ENCODE measurements around the gene TIPIN. TPM values are rescaled to one million over a fixed set of nuclear protein-coding genes. Genes with fewer than 3 reads are reported as not detected.

TIPIN gene
- polyA plus RNA-seq, 3 donors = 1.4 to 4.0 (median 3.7) TPM

DNA sequence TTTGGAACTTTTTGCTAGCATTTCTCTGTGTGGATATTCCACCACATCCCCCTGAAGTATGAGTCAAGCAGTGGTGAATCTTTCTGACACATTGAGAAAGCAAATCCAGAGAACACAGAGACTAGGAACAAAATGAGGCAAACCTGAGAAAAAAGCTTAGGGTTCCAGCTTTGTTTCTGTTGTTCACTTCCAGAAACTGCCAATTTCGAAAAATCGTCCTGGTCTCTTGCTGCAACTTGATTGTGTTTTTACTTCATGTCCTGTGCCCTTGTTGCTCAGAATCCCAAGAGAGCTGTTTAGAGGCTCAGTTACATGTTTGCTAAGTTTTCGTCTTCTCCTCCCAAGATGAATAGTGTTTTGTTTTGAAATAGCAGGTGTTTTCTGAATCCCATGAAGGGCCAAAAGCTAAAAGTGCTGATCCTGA lies 43.9 kb upstream of the TIPIN start:
- intact Hi-C loops (cut with micrococcal nuclease) = no loop called here
- Histone ChIP-seq H3K9me3 (replicated peaks in 1 of 2; ENCODE audit: control insufficient read depth in 1 of 2, insufficient read depth in 1 of 2, low read length in 2 of 2) (no peaks in the 10 kb centered on the region), H3K79me2 (ENCODE audit: insufficient read depth, low read length) (peaks cover 100% of the 10 kb centered on the region), H3K27ac (ENCODE audit: low read depth in 1 of 2, low read length in 2 of 2) (no peak overlapping the region), H3K4me1 (ENCODE audit: control insufficient read depth in 1 of 2, insufficient read depth in 2 of 2, low read length in 2 of 2) (peaks cover 17 to 37% of the 10 kb centered on the region in 2 donors), H3K9ac (ENCODE audit: insufficient read depth, low read length, poor library complexity, severe bottlenecking) (no peak overlapping the region), H3K27me3 (ENCODE audit: control insufficient read depth in 2 of 2, insufficient read depth in 2 of 2, low read length in 2 of 2) (no peaks in the 10 kb centered on the region), H3K36me3 (replicated peaks in 1 of 2; ENCODE audit: control insufficient read depth in 1 of 2, insufficient read depth in 2 of 2, low read length in 2 of 2) (peaks cover 9 to 31% of the 10 kb centered on the region in 2 donors), H3K4me3 (replicated peaks in 1 of 3; ENCODE audit: low read depth in 2 of 3, low read length in 3 of 3) (no peak overlapping the region), H2AFZ (ENCODE audit: insufficient read depth, low read depth, low read length, poor library complexity, severe bottlenecking) (no peak overlapping the region), H4K20me1 (ENCODE audit: insufficient read depth, low read length) (peaks cover 95% of the 10 kb centered on the region), H3K4me2 (replicated peaks; ENCODE audit: extremely low read depth, low read length, poor library complexity, severe bottlenecking) (no peak overlapping the region)
- Mint-ChIP-seq H3K4me1 (peaks cover 59% of the 10 kb centered on the region), H3K27ac (peak overlapping the region in 1 of 7 donors; percentile 45), H3K9me3 (no peaks in the 10 kb centered on the region), H3K36me3 (peaks cover 44 to 53% of the 10 kb centered on the region in 2 donors), H3K27me3 (ENCODE audit: low read depth in 3 of 3) (no peaks in the 10 kb centered on the region), H3K4me3 (no peak overlapping the region)
- no peak for DNase-seq
- TF ChIP-seq, protein P1, sequence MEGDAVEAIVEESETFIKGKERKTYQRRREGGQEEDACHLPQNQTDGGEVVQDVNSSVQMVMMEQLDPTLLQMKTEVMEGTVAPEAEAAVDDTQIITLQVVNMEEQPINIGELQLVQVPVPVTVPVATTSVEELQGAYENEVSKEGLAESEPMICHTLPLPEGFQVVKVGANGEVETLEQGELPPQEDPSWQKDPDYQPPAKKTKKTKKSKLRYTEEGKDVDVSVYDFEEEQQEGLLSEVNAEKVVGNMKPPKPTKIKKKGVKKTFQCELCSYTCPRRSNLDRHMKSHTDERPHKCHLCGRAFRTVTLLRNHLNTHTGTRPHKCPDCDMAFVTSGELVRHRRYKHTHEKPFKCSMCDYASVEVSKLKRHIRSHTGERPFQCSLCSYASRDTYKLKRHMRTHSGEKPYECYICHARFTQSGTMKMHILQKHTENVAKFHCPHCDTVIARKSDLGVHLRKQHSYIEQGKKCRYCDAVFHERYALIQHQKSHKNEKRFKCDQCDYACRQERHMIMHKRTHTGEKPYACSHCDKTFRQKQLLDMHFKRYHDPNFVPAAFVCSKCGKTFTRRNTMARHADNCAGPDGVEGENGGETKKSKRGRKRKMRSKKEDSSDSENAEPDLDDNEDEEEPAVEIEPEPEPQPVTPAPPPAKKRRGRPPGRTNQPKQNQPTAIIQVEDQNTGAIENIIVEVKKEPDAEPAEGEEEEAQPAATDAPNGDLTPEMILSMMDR (IDR thresholded peaks at IDR 0.05) = no peak
- 59% methylated on average over 2 of the region's 3 CpGs for WGBS (ENCODE audit: insufficient coverage)

DNA sequence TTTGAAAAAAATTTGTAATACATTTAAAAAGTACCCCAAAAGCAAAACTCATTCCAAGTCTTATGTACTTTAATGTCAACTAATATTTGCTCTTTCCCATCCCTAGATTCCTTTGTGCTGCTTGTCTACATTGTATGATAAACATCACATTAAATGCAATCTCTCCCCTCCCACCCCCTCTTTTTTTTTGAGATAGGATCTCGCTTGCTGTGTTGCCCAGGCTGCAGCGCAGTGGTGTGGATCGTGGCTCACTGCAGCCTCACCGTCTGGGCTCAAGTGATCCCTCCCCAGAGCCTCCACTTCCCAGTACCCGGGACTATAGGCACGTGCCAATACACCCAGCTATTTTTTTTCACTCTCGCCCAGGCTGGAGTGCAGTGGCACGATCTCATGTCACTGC lies 42.8 kb upstream of the TIPIN start:
- intact Hi-C loops (cut with micrococcal nuclease) = no loop called here
- DNase-seq = no peak
- H3K4me1 Mint-ChIP-seq = peaks cover 58% of the 10 kb centered on the region
- no peaks in the 10 kb centered on the region for H3K27me3 Mint-ChIP-seq (ENCODE audit: low read depth in 3 of 3)
- Histone ChIP-seq H4K20me1 (ENCODE audit: insufficient read depth, low read length) (peaks cover 95% of the 10 kb centered on the region), H2AFZ (ENCODE audit: insufficient read depth, low read depth, low read length, poor library complexity, severe bottlenecking) (no peak overlapping the region), H3K27me3 (ENCODE audit: control insufficient read depth in 2 of 2, insufficient read depth in 2 of 2, low read length in 2 of 2) (no peaks in the 10 kb centered on the region), H3K36me3 (replicated peaks in 1 of 2; ENCODE audit: control insufficient read depth in 1 of 2, insufficient read depth in 2 of 2, low read length in 2 of 2) (peaks cover 9 to 39% of the 10 kb centered on the region in 2 donors), H3K4me2 (replicated peaks; ENCODE audit: extremely low read depth, low read length, poor library complexity, severe bottlenecking) (no peak overlapping the region), H3K4me3 (replicated peaks in 1 of 3; ENCODE audit: low read depth in 2 of 3, low read length in 3 of 3) (no peak overlapping the region), H3K27ac (ENCODE audit: low read depth in 1 of 2, low read length in 2 of 2) (no peak overlapping the region), H3K4me1 (ENCODE audit: control insufficient read depth in 1 of 2, insufficient read depth in 2 of 2, low read length in 2 of 2) (peaks cover 7 to 26% of the 10 kb centered on the region in 2 donors), H3K79me2 (ENCODE audit: insufficient read depth, low read length) (peaks cover 100% of the 10 kb centered on the region), H3K9ac (ENCODE audit: insufficient read depth, low read length, poor library complexity, severe bottlenecking) (no peak overlapping the region), H3K9me3 (replicated peaks in 1 of 2; ENCODE audit: control insufficient read depth in 1 of 2, insufficient read depth in 1 of 2, low read length in 2 of 2) (no peaks in the 10 kb centered on the region)
- WGBS (ENCODE audit: insufficient coverage) = 100% methylated on average over 4 of the region's 8 CpGs
- no peaks in the 10 kb centered on the region for H3K9me3 Mint-ChIP-seq
- H3K4me3 Mint-ChIP-seq = peak overlapping the region in 1 of 2 donors; percentile 31
- peaks cover 44 to 56% of the 10 kb centered on the region in 2 donors for H3K36me3 Mint-ChIP-seq
- H3K27ac Mint-ChIP-seq = peak overlapping the region in 2 of 7 donors; percentile 3 to 52
- TF ChIP-seq, protein P1 (IDR thresholded peaks at IDR 0.05) = no peak

Data from CD14-positive monocyte (primary cell).